Measurements from ENCODE around the gene ENDOV.

ENDOV gene

DNA sequence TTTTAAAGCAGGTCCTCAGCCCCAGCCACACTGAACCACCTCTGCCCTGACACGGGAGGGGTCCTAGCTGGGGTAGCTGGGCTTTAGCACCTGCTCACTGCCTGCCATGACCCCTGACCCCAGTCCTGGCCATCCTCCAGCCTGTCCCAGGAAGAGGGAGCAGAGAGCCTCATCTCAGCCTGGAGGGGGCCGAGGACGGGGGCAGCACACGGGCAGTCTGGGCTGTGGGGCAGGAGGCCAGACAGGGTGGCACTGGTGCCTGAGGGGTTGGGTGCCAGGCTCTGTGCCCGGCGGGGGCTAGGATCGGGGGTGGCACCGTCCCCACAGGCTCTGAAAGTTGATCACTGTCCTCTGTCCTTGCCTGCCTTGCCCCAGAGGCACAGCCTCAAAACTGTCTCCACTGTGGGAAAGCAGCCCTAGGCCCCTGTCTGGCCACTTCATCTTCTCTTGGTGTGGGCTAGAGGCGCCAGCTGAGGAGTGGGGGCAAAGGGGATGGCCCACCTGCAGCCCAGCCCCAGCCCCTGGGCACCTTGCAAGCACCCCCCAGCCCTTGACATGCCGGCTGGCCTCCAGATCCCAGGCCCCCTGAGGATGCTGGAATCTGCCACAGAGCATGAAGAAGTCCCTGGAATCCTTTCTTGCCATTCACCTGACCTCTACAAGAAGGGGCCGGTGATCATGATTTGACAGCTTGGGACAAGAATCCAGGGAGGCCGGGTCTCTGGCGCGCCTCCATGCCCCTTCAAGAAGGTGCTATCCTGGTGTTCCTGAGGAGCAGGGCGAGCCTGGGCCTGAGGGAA is 15.7 kb downstream of the ENDOV start:
- no peak for DNase-seq (ENCODE audit: low read depth in 3 of 3, low spot score in 1 of 3)

DNA sequence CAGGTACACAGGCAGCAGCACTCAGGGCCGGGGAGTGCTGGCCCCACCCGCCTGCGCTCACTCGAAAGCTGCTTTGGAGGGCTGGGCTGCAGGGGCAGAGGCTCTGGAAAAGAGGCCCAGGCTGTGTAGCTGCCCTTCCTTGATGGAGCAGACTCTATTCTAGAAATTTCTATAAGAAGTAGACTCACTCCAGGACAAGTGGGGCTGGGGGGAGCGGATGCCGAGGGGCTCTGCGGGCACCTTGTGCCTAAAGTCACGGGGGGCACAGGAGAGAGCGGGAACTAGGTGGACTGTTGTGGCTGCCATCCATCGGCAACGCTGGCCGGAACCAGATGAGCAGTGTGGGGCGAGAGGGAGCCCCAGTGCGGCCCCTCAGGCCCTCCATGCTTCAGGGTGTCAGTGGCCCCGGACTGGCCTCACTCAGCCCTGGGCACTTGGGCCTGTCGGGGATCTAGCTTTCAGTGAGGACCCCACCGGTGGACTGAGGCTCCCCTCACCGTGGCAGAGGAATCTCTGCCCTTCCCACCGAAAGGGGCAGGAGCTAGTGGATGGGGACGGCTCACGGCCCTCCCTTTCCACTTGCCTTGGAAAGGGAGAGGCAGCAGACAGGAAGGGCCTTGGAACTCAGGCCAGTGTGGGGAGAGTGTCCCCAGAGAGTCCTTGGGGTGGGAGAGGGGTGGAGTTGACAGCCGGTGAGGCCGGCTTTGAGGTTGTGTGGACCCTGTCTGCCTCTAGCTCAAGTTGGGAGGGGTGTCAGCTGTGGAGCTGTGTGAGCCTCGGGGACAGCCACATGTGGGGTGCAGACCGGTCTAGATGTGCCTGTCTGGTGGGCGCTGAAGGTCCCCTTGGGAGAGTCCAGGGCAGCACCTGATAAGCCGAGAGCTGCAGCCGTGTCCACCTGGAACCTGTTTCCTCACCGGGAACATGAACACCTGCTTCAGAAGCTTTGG is 16.6 kb downstream of the ENDOV start:
- no peak for DNase-seq (ENCODE audit: low read depth in 3 of 3, low spot score in 1 of 3)

DNA sequence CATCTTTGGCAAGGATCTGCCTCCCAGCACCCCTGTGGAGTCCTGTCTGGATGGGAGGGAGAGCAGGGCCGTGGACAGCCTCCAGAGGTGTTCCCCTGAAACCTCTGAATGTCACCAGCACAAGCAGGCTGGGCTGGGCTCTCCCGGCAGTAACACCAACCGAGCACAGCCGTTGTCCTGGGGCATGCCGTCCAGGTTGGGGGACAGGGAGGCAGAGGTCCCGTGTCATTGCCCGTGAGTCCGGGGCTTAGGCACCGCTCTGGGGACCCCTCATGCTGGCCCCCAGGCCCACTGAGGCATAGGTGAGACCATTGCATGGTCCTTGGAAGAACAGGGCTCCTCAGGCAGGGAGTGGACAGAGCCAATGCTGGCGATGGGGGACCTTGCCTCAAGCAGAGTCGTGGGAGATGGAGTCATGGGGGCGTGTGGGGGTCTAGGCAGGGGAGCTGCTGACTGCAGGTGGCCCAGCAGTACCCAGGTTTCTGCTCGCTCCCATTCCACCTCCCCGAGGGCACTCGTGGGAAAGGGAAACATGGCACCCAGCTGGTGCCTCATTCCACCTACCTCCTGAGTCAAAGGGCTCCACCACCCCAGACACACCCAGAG is 17.5 kb downstream of the ENDOV start:
- no peak for DNase-seq (ENCODE audit: low read depth in 3 of 3, low spot score in 1 of 3)

DNA sequence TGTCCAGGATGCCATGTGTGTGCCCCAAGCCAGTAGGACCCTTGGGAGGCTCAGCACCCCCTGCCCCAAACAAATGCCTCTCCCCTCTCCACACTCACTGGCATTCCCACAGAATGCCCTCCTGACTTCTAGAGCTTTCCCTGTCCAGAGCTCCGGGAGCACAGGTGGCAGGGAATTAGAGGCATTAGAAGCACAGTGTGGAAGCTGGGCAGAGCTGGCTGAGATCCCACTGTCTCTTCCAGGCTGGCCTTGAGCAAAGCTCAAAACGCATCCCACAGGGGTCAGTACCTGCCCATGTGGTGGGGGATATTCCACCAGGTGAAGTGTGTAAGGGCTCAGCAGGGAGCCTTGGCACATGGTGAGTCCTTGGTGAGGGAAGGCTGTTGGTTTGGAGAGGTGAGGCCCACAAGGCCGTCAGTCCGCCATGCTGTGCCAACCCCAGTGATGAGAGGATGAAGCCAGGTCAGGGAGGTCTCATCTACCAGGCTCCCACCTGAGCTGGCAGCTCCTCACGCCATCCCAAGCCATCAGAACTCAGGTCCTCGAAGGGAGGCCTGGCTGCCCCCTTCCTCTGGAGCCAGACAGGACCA is 18.1 kb downstream of the ENDOV start:
- DNase-seq (ENCODE audit: low read depth in 3 of 3, low spot score in 1 of 3): no peak

DNA sequence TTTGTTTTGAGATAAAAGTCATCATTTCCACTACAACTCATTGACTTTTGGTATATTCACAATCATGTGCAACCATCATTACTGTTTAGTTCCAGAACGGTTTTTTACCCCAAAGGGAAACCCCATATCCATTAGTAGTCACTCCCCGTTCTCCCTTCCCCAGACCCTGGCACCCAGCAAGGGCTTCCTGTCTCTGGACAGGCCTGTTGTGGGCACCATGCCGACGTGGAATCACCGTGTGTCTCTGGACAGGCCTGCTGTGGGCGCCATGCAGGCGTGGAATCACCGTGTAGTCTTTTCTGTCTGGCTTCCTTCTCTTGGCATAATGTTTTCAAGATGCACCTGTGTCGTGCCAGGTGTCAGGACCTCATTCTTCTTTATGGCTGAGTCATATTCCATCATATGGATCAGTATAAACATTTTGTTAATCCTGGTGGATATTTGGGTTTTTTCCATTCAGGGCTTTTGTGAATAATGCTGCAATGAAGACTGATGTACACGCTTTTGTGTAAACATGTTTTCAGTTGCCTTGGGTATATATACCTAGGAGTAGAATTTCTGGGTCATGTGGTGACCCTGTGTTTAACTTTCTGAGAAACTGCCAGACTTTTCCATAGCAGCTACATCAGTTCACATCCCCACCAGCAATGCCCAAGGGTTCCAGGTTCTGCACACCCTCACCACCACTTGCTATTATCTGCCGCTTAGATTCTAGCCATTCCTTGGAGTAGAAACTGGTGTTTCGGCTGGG is 19.1 kb downstream of the ENDOV start:
- DNase-seq (ENCODE audit: low read depth in 3 of 3, low spot score in 1 of 3): no peak

DNA sequence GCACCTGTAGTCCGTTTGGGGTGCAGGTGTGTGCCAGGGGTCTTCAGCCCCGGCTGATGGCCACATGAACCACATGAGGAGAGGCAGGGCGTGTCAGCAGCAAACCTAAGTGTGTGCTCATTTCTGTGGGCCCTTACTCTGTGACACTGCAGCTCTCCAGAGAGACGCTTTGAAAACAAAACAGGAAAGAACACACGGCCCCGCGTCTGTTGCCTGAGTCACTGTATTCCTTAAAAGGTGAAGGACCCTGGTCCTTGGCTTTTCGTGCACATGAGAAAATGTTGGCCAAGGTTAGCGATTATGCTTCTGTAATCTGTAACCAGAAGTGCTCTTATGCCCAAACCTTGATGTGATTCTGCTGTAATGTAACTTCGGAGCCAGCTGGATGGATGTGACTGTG is 22.6 kb downstream of the ENDOV start:
- DNase-seq (ENCODE audit: low read depth in 3 of 3, low spot score in 1 of 3): no peak

DNA sequence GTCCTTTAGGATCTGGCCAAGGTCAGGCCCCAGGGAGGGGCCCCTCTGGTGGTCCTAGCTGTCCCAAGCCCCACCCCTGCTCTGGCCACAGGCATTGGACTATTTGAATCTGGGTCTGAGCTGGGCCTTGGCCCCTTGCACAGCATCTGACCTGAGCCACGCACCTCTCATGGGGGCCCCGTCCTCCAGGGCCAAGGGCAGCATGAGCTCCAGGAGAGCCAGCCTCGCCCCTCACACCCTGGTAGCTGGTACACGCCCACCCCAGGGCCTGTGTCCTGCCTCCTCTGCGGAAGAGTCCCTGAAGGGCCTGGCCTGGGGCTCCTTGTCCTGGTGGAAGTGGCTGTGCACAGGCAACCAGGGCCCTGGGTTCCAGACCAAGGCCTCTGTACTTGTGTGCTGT is 23.8 kb downstream of the ENDOV start:
- no peak for DNase-seq (ENCODE audit: low read depth in 3 of 3, low spot score in 1 of 3)

DNA sequence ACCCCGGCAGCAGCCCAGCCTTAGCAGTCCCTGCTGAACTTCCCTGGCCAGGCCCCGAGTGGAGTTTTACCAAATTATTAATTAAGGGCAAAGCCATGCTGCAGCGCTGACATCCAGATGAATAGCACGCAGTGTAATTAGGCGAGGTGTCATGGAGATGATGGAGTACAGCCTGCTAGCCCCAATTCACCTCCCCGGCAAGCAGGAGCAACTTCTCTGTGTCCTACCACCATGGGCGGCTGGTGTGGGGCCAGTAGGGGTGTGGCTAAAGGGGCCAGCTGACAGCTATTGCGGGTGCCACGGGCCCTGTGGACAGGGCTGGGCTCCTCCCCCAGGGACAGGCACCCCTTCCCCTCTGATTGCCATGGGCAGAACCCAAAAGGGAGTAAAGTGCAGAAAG is 24.5 kb downstream of the ENDOV start:
- DNase-seq (ENCODE audit: low read depth in 3 of 3, low spot score in 1 of 3): no peak

DNA sequence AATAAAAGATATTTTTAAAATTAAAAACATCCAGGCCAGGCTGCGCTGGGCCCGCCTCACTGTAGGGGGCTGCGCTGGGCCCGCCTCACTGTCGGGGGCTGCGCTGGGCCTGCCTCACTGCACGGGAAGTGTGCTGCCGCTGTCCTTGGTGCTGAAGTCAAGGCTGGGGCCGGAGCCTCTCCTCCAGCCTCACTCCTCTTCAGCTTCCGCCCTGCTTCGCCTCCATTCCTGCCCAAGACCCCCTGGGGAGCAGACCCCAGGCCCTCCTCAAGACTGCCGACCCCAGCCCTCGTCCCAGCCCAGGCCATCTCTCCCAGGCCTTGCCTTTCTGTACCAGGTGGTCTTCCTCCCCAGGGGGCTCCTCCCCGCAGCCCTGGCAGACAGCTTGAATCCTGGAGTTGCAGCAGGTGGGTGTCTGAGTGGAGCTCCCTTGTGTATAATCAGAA is 26.2 kb downstream of the ENDOV start:
- peak in 1 of 3 donors; percentile 16 for DNase-seq (ENCODE audit: low read depth in 3 of 3, low spot score in 1 of 3)

DNA sequence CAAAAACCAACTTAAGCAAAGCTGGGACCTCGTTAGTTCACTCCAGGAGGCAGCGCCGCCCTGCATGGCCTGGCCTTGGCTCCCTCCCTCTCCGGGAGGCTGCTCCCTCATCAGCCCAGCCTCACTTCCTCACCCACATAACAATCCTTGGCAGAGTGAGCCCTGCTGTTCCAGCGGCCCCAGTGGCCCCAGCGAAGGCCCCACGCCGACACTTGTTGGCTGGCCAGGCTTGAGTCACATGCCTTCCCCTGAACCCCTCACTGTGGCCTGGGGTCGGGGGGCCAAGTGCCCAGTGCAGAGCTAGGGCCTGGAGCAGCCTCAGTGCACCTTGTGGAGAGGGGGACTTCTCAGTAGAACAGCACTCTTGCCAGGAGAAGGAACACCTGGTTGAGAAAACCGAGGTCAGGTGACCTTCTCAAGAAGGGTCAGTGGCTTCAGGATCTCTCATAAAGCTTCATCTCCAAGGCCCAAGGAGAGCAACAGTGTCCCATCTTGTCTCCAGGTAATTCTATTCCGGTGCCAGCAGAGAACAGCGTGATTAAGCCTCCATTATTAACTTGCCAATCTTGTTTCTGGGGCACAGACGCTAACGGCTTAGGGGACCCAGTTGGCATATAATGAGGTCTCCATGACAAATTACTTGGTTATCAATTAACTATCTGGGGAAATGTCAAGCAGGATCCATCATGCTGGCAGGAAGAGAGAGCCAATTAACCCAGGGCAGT is 26.8 kb downstream of the ENDOV start:
- no peak for DNase-seq (ENCODE audit: low read depth in 3 of 3, low spot score in 1 of 3)

DNA sequence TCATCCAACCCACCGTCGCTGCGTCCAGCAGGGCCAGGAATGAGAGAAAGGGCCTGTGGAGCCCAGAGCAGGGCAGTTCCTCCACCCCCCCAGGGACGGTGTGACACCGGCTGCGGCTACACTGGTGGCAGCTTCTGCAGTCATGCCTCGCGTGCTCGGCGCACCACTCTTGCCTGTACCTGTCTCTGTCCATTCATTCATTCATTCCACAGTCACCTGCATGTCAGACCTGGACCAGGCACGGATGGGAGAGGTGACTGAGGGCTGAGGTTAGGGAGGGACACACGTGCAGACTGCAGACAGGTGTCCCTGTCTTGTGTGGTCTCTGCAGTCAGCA is 27.3 kb downstream of the ENDOV start:
- DNase-seq (ENCODE audit: low read depth in 3 of 3, low spot score in 1 of 3): no peak

DNA sequence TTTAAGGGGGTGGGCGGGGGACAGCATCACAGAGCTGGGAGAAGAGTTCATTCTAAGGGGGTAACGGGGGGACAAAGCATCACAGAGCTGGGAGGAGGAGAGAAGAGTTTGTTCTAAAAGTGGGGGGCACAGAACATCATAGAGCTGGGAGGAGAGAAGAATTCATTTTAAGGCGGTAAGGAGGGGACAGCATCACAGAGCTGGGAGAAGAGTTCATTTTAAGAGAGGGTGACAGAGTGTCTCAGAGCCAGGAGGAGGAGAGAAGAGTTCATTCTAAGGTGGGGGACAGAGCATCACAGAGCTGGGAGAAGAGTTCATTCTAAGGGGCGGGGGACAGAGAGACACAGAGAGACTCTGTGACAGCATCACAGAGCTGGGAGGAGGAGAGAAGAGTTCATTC is 27.8 kb downstream of the ENDOV start:
- no peak for DNase-seq (ENCODE audit: low read depth in 3 of 3, low spot score in 1 of 3)

DNA sequence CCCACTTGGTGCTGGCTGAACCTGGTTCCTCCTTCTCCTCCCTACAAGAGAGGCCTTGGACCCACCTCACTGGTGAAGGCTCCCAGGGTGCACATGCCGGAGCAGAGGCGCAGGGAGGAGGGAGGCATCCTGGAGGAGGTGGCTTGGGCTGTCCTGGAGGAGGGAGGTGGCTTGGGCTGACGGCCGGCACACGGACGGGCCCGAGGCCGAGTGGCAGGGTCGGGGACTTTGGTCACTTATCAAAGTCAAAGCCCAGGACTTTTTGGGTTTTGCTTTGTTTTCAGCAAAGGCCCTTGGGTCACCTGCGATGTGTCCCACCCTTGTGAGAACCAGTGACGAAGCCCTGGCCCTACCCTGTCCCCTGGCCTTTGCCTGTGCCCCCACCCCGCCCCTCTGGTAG is 28.5 kb downstream of the ENDOV start:
- no peak for DNase-seq (ENCODE audit: low read depth in 3 of 3, low spot score in 1 of 3)

DNA sequence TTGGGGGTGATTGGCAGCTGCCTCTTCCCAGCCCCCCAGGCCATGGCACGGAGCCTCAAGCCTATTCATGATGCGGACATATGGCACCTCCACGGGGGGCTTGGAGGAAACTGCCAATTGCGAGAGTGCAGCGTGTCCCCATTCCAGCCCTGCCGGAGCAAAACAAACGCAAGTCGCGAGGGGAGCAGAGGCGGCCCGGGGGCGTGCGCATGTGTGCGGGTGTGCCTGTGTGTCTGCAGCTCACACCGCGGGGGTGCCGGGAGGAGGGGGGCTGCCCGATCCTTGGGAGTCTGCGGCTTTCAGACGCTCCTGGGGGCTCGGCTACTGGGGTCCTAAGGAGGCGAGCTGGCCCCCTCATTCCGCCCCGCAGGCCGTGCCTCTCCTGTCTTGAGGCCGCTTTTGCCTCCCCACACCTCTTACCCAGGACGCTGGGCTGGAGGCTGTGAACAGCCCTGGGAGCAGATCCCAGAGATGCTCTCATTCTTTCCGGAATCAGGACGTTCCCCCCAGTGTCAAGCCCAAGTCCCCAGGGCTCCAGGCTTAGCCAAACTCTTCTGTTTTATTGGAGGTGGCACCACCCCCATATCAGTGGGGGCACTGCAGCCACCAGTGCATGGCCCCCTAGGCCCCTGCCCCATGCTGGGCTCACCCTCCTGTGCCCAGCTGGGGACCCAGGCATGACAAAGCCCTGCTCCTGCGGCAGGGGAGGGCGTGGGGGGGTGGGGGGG is 29.1 kb downstream of the ENDOV start:
- no peak for DNase-seq (ENCODE audit: low read depth in 3 of 3, low spot score in 1 of 3)

DNA sequence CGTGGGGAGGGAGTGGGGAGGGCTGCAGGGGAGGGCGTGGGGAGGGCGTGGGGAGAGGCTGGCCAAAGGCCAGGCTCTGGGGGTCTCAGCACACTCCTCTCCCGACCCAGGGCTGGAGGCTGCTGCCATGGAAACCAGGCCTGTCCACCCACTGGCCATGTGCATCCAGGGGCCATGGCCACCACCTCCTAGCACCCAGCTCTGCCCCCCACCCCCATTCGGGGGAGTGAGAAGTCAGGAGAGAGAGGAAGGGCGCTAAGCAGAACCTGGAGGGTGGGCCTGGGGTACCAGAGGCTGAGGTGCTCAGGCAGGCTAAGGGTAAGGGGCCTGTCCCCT is 29.6 kb downstream of the ENDOV start:
- no peak for DNase-seq (ENCODE audit: low read depth in 3 of 3, low spot score in 1 of 3)

DNA sequence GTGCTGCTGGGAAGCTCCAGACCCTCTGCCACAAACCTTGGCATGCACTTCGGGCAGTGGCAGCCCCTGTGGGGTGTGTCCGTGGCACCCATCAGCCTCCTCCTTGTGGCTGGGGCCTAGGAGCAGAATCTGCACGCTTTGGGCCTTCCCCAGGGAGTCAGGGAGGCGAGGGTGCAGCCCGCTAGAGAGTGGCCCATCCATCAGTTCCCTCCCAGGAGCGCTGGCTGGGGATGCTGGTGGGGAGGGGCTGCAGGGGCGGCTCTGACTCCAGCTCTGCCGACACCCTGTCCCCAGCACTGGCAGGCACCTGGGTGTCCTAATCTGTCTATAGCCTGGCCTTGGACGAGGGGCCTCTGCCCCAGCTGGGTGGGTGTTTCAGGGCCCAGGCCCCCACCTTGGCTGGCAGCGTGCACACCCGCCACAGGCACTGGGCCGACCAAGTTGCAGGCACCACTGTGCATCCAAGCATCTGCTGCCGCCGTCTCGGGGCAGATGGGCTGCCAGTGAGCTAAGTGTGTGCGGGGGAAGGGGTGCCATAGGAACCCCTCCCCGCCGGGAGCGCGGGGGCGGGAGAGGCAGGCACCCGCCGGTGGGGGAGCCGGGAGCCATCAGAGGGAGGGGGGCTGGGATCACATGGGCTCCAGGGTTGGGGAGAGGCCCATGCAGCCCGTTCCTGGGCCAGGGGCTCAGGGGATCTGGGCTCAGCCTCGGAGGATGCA is 30.2 kb downstream of the ENDOV start:
- no peak for DNase-seq (ENCODE audit: low read depth in 3 of 3, low spot score in 1 of 3)

DNA sequence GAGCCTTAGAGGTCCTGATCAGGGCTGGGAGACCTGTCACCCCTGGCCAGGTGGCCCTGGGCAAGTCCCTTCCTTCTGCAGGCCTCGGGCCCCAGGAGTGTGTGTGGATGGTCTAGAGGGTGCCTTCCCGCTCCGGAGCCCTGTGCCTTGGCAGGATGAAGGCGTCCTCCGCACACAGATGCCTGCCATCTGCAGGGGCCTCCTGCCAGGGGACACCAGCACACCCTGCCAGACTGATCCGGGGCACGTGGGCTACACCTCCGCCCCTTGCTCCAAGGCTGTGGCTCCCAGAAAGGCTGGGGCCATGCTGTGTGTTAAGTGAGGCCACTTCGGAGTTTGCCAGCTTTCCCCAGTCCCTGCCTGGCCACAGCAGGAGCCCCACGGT is 30.8 kb downstream of the ENDOV start:
- no peak for DNase-seq (ENCODE audit: low read depth in 3 of 3, low spot score in 1 of 3)

DNA sequence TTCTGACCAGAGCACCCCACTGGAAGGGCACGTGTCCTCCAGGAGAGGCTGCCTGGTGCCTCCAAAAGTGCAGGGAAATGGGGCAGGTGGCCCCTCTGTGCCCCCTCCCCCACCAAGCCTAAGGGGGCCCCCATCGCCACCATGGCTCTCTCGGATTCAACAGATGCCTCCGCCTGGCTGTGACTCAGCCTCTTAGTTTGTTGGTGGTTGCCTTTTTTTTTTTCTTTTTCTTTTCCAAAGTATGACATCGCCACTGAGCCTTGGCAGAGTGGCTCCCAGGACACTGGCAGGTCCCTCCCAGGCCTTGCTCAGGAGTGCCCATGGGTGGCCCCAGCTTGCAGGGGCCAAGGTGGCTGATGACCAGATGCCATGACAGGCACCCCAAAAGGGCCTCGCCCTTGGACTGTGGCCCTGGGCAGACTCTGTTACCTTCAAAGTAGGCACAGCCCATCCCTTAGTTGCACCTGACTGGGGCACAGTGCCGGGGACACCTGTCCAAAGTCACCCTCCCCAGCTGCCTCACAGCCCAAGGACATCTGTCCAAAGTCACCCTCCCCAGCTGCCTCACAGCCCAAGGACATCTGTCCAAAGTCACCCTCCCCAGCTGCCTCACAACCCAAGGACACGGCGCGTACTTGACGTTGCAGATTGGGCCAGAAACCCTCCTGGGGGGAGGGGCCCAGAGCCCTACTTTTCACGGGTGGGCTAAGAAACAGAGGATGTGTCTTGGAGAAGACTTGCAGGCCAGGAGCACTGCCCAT is 31.9 kb downstream of the ENDOV start:
- DNase-seq (ENCODE audit: low read depth in 3 of 3, low spot score in 1 of 3): no peak
